ENCODE measurements around the gene PIEZO2.

PIEZO2 gene

DNA sequence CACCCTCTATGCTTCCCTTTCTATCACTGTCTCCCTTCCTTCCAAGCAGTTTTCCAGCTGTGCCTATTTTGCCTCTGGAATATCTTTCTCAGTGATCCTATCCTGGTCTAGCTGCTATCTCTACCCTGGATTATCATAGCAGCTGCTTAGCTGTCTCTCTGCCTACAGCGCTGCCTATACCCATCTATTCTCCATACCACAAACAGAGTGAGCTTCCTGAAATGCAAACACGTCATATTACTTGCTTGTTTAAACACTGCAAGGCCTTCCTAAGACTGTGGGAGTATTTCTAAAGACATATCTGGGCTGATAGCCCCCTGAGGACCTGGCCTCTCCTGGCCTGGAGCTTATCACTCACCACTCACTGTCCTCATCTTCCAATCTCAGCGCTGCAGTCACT is 403.4 kb downstream of the PIEZO2 start:
- H3K27ac ChIP-seq: no peak overlapping the region
- no peak for TF ChIP-seq CTCF (conservative IDR thresholded peaks at IDR 0.05)

DNA sequence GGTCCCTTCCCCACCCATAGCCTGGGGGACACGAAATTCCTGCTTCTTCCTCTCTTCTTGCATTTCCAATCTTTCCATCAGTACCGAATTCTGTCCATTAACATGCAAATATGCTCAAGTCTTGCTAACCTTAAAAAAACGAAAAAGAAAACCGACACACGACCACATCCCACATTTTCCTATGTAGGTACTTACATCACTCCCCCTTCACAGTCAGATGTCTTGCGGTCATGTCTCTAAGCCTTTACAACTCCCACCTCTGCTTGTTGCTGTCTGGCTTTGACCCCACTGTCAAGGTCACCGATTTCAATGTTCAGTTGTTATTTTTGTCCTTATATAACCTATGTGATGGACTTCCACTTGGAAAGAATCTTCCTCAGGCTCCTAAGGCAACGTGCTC is 404.1 kb downstream of the PIEZO2 start:
- H3K27ac ChIP-seq: no peak overlapping the region
- TF ChIP-seq CTCF (conservative IDR thresholded peaks at IDR 0.05) (no peak), ZFX (IDR thresholded peaks at IDR 0.05) (no peak)

GRCh38 chr18:10743766-10744165 is 405.6 kb downstream of the PIEZO2 start:
- TF ChIP-seq CTCF (conservative IDR thresholded peaks at IDR 0.05) (no peak), ZFX (IDR thresholded peaks at IDR 0.05) (no peak)

GRCh38 chr18:10739152-10739551 is 410.2 kb downstream of the PIEZO2 start:
- TF ChIP-seq ZFX (IDR thresholded peaks at IDR 0.05) (no peak), CTCF (conservative IDR thresholded peaks at IDR 0.05) (no peak)
- H3K27ac ChIP-seq: no peak overlapping the region

More at GRCh38 chr18:10743766-10744165, 405.6 kb downstream of the PIEZO2 start:
- H3K27ac ChIP-seq: no peak overlapping the region

DNA sequence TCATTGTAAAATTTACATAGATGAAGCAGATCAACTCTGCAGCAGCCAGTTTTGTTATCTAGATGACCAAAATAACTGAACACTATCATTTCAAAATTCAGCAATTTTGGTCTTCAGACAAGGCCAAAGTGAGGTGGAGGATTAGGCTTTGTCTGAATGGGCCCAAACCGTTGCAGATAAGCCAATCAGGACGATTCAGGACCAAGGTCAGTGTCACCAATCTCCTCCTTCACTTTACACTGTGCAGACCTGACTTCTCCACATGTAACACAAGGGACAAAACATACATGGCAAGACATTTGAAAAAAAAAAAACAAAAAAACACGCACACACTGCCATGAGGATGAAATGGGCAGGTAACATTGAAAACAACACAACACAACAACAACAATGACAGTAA is 412.4 kb downstream of the PIEZO2 start:
- H3K27ac ChIP-seq: no peak overlapping the region
- TF ChIP-seq CTCF (conservative IDR thresholded peaks at IDR 0.05) (no peak), ZFX (IDR thresholded peaks at IDR 0.05) (no peak)

GRCh38 chr18:10732990-10733389 is 416.4 kb downstream of the PIEZO2 start:
- H3K27ac ChIP-seq: no peak overlapping the region
- TF ChIP-seq CTCF (conservative IDR thresholded peaks at IDR 0.05) (no peak), ZFX (IDR thresholded peaks at IDR 0.05) (no peak)

DNA sequence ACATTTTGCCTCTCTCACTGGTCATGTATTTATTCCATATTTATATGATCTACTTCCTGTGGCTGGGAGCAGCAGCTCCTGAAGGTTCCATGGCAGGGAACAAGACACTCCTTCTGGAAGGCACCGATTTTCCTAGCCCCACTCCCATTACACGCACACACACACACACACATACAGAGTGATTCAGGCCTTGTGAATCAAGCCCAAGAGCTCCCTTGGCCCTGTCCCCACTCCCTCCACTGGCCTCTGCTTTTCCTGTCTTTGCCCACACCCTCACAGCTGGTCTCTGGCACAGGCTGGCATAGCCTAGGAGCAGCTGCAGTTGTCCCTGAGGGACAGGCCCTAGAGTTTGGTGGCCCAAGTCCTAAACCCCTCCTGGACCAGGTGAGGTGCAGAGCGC is 421.9 kb downstream of the PIEZO2 start:
- TF ChIP-seq CTCF (conservative IDR thresholded peaks at IDR 0.05) (no peak), ZFX (IDR thresholded peaks at IDR 0.05) (no peak)

More for the DNA sequence above, 421.9 kb downstream of the PIEZO2 start:
- H3K27ac ChIP-seq: no peak overlapping the region

Data from C4-2B (cell line).